Measurements from ENCODE around the gene COX7A2.
A peak's percentile ranks its signal among the peaks of the same experiment; 100 is the strongest.

COX7A2 gene

DNA sequence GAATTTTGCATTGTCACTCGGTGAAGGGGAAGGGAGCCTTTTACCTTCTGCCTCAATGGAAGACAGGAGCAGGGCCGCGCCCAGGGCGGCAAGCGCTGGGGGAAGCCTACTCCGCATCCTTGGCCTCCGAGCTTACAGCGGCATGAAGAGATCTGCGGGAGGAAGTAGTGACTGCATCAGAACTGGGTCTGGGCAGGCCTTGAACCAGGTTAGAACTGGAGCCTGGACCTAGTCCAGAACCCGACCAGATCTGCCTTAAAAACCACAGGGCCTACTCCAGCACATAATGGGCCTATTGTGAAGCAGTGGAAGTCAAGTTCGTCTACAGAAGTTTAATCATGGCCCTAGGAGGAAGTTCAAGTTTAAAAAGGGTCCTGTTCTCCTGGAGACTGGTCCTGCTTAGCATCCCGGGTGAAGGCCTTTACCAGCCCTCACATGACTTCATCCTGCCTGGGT is 40.9 kb downstream of the COX7A2 start:
- DNase-seq (ENCODE audit: insufficient read length, low spot score) = no peak
- FAIRE-seq = peak; percentile 23

DNA sequence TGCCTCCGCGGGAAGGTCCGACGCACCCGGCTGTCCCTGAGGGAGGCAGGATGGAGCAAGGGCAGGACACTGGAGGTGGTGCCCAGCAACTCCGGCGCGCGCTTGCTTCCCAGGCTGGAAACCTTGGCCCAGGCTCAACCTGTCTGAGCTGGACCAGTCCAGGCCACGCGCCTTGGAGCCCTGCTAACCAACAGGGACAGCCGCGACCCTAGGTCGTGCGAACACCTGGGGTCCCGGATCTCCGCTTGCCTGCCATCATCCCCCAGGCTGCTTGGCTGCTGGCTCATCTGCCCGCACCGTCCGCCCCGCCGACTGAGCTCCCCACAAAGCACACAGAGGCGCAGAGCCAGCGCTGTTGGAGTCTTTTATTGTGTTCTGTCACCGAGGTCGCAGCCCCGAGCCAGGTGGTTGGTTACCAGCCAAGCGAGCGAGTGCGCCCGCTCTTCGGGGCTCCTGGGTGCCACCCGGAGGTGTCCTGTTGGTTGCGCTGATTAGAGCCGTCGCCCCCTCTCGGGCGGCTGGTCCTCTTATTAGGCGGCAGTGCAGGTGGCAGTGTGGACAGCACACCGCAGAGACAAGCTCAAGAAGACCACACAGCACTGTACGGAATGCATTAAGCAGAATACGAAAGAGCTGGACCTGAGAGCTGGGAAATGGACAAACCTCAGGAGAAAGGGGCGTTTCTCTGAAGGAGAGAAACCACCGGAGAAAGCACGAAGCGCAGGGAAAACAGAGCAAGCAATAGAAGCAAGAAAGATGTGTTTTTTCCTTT is 41.5 kb downstream of the COX7A2 start:
- no peak for DNase-seq (ENCODE audit: insufficient read length, low spot score)
- peak; percentile 52 for FAIRE-seq

DNA sequence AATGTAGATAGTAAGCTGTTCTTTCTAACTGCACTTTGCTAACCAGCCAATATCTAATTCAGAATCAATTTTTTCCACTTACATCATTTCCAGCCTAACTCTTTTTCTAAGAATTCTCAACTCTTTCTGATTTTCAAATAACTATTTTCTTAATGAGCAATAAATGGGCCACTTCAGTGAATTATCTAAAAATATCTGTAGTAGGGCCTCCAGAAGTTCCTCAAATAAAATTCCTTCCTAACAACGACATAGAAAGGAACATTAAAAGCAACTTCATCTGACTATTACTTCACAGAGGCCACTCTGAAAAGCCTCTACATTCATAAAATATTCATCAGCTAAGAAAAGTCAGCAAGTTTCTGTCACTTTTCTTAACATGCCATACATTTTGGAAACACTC is 42.6 kb downstream of the COX7A2 start:
- DNase-seq (ENCODE audit: insufficient read length, low spot score) = no peak
- FAIRE-seq = no peak

- no peak for FAIRE-seq
Observed at GRCh38 chr6:75199889-75200288, 43.7 kb downstream of the COX7A2 start.

GRCh38 chr6:75196081-75196687 is 47.4 kb downstream of the COX7A2 start:
- DNase-seq (ENCODE audit: insufficient read length, low spot score) = no peak

More at GRCh38 chr6:75199889-75200288, 43.7 kb downstream of the COX7A2 start:
- no peak for DNase-seq (ENCODE audit: insufficient read length, low spot score)

GRCh38 chr6:75188221-75188925 is 55.2 kb downstream of the COX7A2 start:
- FAIRE-seq = peak; percentile 44
- DNase-seq (ENCODE audit: insufficient read length, low spot score) = no peak

More at GRCh38 chr6:75196081-75196687, 47.4 kb downstream of the COX7A2 start:
- FAIRE-seq = no peak
